GM19397 (cell line): ENCODE results near the gene ISX.

Source experiments
- ATAC-seq: cut with Tn5 transposase; IDR thresholded peaks from one replicate; pipeline ENCODE4 v1.9.1; 2021; ENCODE audit warnings: mild to moderate bottlenecking, moderate library complexity; ENCODE audit not compliant: unreplicated experiment

ISX gene

DNA sequence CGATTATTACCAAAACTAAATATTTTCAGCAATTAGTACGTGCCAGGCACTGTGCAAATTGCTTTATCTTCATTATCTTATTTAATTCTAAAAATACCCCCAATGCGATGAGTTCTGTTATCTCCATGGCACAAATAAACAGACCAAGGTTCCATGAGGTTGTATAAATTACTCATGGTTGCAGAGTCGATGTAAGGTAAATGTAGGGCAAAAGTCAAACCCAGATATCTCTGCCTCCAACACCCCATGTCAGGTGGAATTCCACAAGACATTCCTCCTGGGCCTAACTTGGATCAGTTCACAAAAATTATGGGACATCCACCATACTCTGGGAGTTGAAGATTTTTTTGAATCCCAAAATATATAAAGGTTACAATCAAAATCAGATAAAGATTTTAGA lies 43.7 kb downstream of the ISX start:
- no peak for ATAC-seq

GRCh38 chr22:35111244-35111643 lies 45.3 kb downstream of the ISX start:
- no peak for ATAC-seq

- ATAC-seq, result no peak
Observed at GRCh38 chr22:35113341-35113740, 47.4 kb downstream of the ISX start.

- no peak for ATAC-seq
Observed at GRCh38 chr22:35114131-35114980, 48.4 kb downstream of the ISX start.

- ATAC-seq, result no peak
Observed at GRCh38 chr22:35115515-35115914, 49.6 kb downstream of the ISX start.

GRCh38 chr22:35116269-35116668 lies 50.3 kb downstream of the ISX start:
- ATAC-seq, result no peak

GRCh38 chr22:35116817-35117216 lies 50.9 kb downstream of the ISX start:
- ATAC-seq, result no peak

DNA sequence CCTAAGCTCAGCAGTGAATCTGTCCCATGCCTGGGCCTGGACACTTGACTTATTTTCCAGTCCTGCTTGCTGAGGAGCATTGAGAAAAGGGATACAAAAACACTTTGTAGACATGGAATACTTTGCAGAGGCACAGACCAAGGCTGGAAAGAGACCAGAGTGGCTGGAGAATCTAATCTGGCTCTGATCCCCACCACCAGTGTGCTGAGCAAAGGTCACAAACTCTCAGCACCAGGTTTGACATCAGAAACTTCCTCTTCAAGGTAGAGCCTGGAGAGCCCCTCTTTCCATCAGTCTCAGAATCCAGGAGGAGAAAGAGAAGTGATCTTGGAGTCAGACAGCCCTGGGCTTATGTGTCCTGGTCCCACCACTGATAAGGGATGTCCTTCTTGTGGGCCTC lies 53.5 kb downstream of the ISX start:
- ATAC-seq, result no peak

DNA sequence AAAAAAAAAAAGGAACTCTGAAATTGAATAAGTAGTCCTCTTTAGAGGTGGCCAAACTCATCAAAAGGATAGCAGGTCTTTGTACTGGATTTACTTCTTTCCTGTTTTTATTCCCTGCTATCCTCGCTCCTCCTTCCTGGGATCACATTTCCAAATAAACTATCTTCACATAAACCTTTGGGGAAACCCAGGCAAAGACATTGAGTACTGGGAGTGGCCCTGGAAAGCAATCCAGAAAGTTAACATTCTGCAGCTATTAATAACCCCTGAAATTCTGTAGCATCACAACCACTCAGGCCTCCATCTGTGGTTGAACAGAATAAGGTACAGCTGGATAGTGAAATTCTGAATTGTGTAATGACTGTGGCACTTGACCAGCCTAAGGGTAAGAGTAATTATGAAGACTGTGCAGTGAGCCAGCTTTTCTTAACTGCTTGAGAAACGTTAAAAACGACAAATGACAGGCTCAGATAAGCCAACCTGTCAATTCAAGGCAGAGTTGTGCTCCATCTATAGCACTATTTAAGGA lies 58.8 kb downstream of the ISX start:
- ATAC-seq, result no peak

GRCh38 chr22:35126993-35127392 lies 61.0 kb downstream of the ISX start:
- ATAC-seq, result peak; percentile 51

DNA sequence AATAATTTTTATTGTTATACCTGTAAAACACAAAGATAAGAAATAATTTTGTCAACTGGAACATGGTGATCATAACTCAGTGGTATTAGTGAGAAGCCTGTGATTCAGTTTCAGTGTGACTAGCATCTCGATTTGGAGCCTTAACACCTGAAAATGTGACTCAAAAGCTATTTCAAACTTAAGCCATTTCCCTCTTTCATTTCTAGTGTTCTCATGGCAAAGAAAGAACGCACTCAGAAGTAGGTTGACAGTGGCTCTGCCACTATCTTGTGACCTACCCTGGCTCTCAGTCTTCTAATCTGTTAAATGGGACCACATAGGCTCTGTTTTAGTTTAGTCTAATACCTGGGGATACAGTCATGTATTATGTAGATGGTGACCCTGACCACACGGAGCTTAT lies 62.7 kb downstream of the ISX start:
- no peak for ATAC-seq

- no peak for ATAC-seq
Observed at GRCh38 chr22:35131525-35132000, 65.6 kb downstream of the ISX start.

DNA sequence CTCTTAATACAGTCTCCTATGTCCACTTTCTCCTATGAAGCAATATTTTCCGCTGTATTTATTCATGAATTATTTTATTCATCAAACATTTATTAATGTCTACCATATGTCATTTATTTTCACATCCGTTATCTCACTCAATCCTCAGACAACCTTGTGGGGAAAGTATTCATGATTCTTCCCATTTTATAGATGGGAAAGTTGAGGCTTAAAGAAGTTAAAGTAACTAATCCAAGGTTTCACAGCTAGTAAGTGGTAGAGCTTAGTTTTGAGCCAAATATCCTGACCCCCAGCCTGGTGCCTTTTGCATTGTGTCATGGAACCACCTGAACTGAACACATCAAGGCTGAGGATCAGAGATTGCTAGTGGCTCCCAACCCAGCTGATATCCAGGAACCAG lies 66.6 kb downstream of the ISX start:
- ATAC-seq, result no peak

- no peak for ATAC-seq
Observed at GRCh38 chr22:35133702-35134380, 67.9 kb downstream of the ISX start.

- no peak for ATAC-seq
Observed at GRCh38 chr22:35134637-35135036, 68.7 kb downstream of the ISX start.

- no peak for ATAC-seq
Observed at GRCh38 chr22:35135165-35135564, 69.2 kb downstream of the ISX start.
